Liver (tissue), 9 donors: ENCODE measurements around the gene ZMYND11. TPM values are rescaled to one million over a fixed set of nuclear protein-coding genes. Genes with fewer than 3 reads are reported as not detected.

Experiments
- DNase-seq: peaks from one replicate; pipeline ENCODE4 v3.0.0-alpha.2; 2017; ENCODE audit warnings: low spot score
- H3K27ac ChIP-seq, 2 donors: one replicate each; pipeline ENCODE4 v1.7.0; 2013; ENCODE audit warnings: inconsistent platforms in 2 of 2, low read length in 2 of 2, control low read depth in 1 of 2, low read depth in 1 of 2, mild to moderate bottlenecking in 1 of 2
- H3K27me3 ChIP-seq, 4 donors: one replicate each; pipeline versions ENCODE4 v1.6.1 to v1.7.0; 2013; ENCODE audit warnings: low read length in 3 of 4, inconsistent platforms in 1 of 4, mild to moderate bottlenecking in 1 of 4, moderate library complexity in 1 of 4; ENCODE audit not compliant: control insufficient read depth in 4 of 4, insufficient read depth in 4 of 4
- H3K36me3 ChIP-seq, 4 donors: one replicate each; pipeline versions ENCODE4 v1.6.1 to v1.7.0; 2013; ENCODE audit warnings: low read length in 3 of 4, mild to moderate bottlenecking in 3 of 4, low read depth in 1 of 4, moderate library complexity in 1 of 4; ENCODE audit not compliant: control insufficient read depth in 4 of 4, insufficient read depth in 3 of 4
- H3K4me1 ChIP-seq, 4 donors: one replicate each; pipeline versions ENCODE4 v1.6.1 to v1.7.0; 2013; ENCODE audit warnings: low read length in 3 of 4, mild to moderate bottlenecking in 3 of 4, moderate library complexity in 1 of 4; ENCODE audit not compliant: control insufficient read depth in 4 of 4, insufficient read depth in 4 of 4
- H3K4me3 ChIP-seq, 3 donors: one replicate each; pipeline versions ENCODE4 v1.6.1 to v1.7.0; 2013; ENCODE audit warnings: low read length in 3 of 3, control low read depth in 1 of 3, low read depth in 1 of 3, mild to moderate bottlenecking in 1 of 3
- H3K9ac ChIP-seq, 2 donors: one replicate each; pipeline ENCODE4 v1.7.0; 2013; ENCODE audit warnings: low read length in 2 of 2, mild to moderate bottlenecking in 2 of 2, moderate library complexity in 2 of 2, control low read depth in 1 of 2, low read depth in 1 of 2
- H3K9me3 ChIP-seq, 4 donors: one replicate each; pipeline versions ENCODE4 v1.6.1 to v1.7.0; 2013; ENCODE audit warnings: low read length in 3 of 4; ENCODE audit not compliant: control insufficient read depth in 4 of 4
- ATF3 ChIP-seq: IDR thresholded peaks from 2 replicates; pipeline ENCODE4 v1.6.1; 2016; ENCODE audit warnings: antibody characterized with exemption
- CTCF ChIP-seq: fragments of 150-350 bp; IDR thresholded peaks from 2 replicates; pipeline ENCODE4 v1.5.1; 2017; ENCODE audit warnings: improper control_type of control experiment, low read depth, low read length; ENCODE audit not compliant: missing input control
- EGR1 ChIP-seq, 2 donors: IDR thresholded peaks; 2 replicates each; pipeline ENCODE4 v1.6.1; 2016 to 2018; ENCODE audit warnings: antibody characterized with exemption in 2 of 2, low read depth in 2 of 2
- FOXA1 ChIP-seq: IDR thresholded peaks from 2 replicates; pipeline ENCODE4 v1.6.1; 2016; ENCODE audit warnings: antibody characterized with exemption
- FOXA2 ChIP-seq: IDR thresholded peaks from 2 replicates; pipeline ENCODE4 v1.6.1; 2016; ENCODE audit warnings: antibody characterized with exemption
- GABPA ChIP-seq, 2 donors: IDR thresholded peaks in 1 of 2; conservative IDR thresholded peaks in 1 of 2; 2 replicates each; pipeline ENCODE4 v1.6.1; 2016; ENCODE audit warnings: antibody characterized with exemption in 2 of 2, mild to moderate bottlenecking in 1 of 2, moderate library complexity in 1 of 2
- HNF4A ChIP-seq, 2 donors: conservative IDR thresholded peaks; 2 replicates each; pipeline ENCODE4 v1.6.1; 2016; ENCODE audit warnings: antibody characterized with exemption in 2 of 2, mild to moderate bottlenecking in 2 of 2
- HNF4G ChIP-seq: IDR thresholded peaks from 2 replicates; pipeline ENCODE4 v1.6.1; 2016; ENCODE audit warnings: antibody characterized with exemption
- JUND ChIP-seq, 2 donors: IDR thresholded peaks; 2 replicates each; pipeline ENCODE4 v1.6.1; 2016; ENCODE audit warnings: antibody characterized with exemption in 2 of 2
- MAX ChIP-seq: IDR thresholded peaks from 2 replicates; pipeline ENCODE4 v1.6.1; 2016; ENCODE audit warnings: antibody characterized with exemption
- NR2F2 ChIP-seq: IDR thresholded peaks from 2 replicates; pipeline ENCODE4 v1.6.1; 2016; ENCODE audit warnings: antibody characterized with exemption
- RAD21 ChIP-seq, 2 donors: IDR thresholded peaks; 2 replicates each; pipeline ENCODE4 v1.6.1; 2016; ENCODE audit warnings: antibody characterized with exemption in 2 of 2, mild to moderate bottlenecking in 2 of 2
- REST ChIP-seq: IDR thresholded peaks from 2 replicates; pipeline ENCODE4 v1.6.1; 2016; ENCODE audit warnings: antibody characterized with exemption, mild to moderate bottlenecking
- SP1 ChIP-seq: IDR thresholded peaks from 2 replicates; pipeline ENCODE4 v1.6.1; 2018; ENCODE audit warnings: antibody characterized with exemption, mild to moderate bottlenecking
- TAF1 ChIP-seq: conservative IDR thresholded peaks from 2 replicates; pipeline ENCODE4 v1.6.1; 2016; ENCODE audit warnings: antibody characterized with exemption, mild to moderate bottlenecking
- YY1 ChIP-seq: IDR thresholded peaks from 2 replicates; pipeline ENCODE4 v1.6.1; 2016; ENCODE audit warnings: antibody characterized with exemption, mild to moderate bottlenecking
- ZBTB33 ChIP-seq: IDR thresholded peaks from 2 replicates; pipeline ENCODE4 v1.6.1; 2016; ENCODE audit warnings: antibody characterized with exemption
- WGBS: extraction: QIAGEN DNeasy Blood & Tissue Kit; methylation state at CpG from one replicate; pipeline ENCODE4 v1.1.7; 2013; 5-methylcytosine and 5-hydroxymethylcytosine counted together
- polyA plus RNA-seq, 2 donors: library from polyadenylated mRNA; stranded (reverse) in 1 of 2; unstranded in 1 of 2; fragments of 200-250 nt in 1 of 2; fragments of >200 nt in 1 of 2; fragmentation: Nextera tagmentation in 1 of 2; extraction: Ambion mirVana in 1 of 2; gene quantifications; one replicate each; pipeline versions ENCODE4 v1.2.1 to v1.2.3, GENCODE V29; 2013 to 2015
- total RNA-seq, 2 donors: library from RNA; depleted of rRNA; stranded (reverse); fragments of >200 nt; gene quantifications; one replicate each; pipeline ENCODE4 v1.2.3, GENCODE V29; 2014
- donor health status: healthy.
- donor health status: healthy.
- donor health status: healthy.
- donor health status: healthy.
- donor health status: healthy.

The ZMYND11 gene
- total and polyA plus RNA-seq, 4 donors, result 13.2 to 34.3 (median 16.9) TPM

GRCh38 chr10:92153-92552, 43.1 kb upstream of the ZMYND11 start (continued):
- TF ChIP-seq REST (no peak), GABPA (IDR thresholded peaks at IDR 0.05 in 1 of 2, conservative IDR thresholded peaks at IDR 0.05 in 1 of 2) (no peak), FOXA2 (no peak), RAD21 (IDR thresholded peaks at IDR 0.05) (no peak), MAX (no peak), HNF4A (conservative IDR thresholded peaks at IDR 0.05) (no peak), FOXA1 (no peak), TAF1 (no peak), HNF4G (no peak)

GRCh38 chr10:92846-93245, 42.4 kb upstream of the ZMYND11 start:
- H3K27me3 ChIP-seq, result no peaks in the 10 kb centered on the region
- 86% methylated on average over 2 of the region's 2 CpGs for WGBS
- H3K27ac ChIP-seq, result no peak overlapping the region
- no peaks in the 10 kb centered on the region for H3K4me1 ChIP-seq
- no peak overlapping the region for H3K4me3 ChIP-seq
- TF ChIP-seq NR2F2 (no peak), ATF3 (no peak), EGR1 (IDR thresholded peaks at IDR 0.05; ENCODE audit: low read depth in 2 of 2) (no peak), FOXA2 (no peak), HNF4A (conservative IDR thresholded peaks at IDR 0.05) (no peak), FOXA1 (no peak), MAX (no peak), HNF4G (no peak), JUND (IDR thresholded peaks at IDR 0.05) (no peak), CTCF (no peak), ZBTB33 (no peak), SP1 (no peak), YY1 (no peak), RAD21 (IDR thresholded peaks at IDR 0.05) (no peak)
- H3K36me3 ChIP-seq, result no peaks in the 10 kb centered on the region
- no peak for DNase-seq
- peaks cover 2 to 17% (median 3%) of the 10 kb centered on the region in 4 donors for H3K9me3 ChIP-seq
- H3K9ac ChIP-seq, result no peak overlapping the region
